GM23338 (cell line): ENCODE data around the gene RBM38. TPM values are rescaled to one million over a fixed set of nuclear protein-coding genes. Genes with fewer than 3 reads are reported as not detected.

Experiments
- ATAC-seq: fragments of 200-7000 bp; cut with Tn5 transposase; 3 replicates; pipeline ENCODE4 v1.9.1; 2020
- DNase-seq: peaks from one replicate; pipeline ENCODE4 v3.0.0-alpha.2; 2015; ENCODE audit warnings: low spot score
- H2AFZ ChIP-seq: fragments of 200-600 bp; sonication (generic); 2 replicates; pipeline ENCODE4 v1.8.0; 2016; ENCODE audit warnings: antibody characterized with exemption, mild to moderate bottlenecking, moderate library complexity
- H3F3A ChIP-seq: fragments of 200-600 bp; sonication (generic); replicated peaks from 2 replicates; pipeline ENCODE4 v1.8.0; 2017; ENCODE audit warnings: antibody characterized with exemption, mixed run types, low read depth
- H3K27ac ChIP-seq: fragments of 200-600 bp; sonication (generic); 2 replicates; pipeline ENCODE4 v1.6.1; 2016; ENCODE audit warnings: low read depth
- H3K27me3 ChIP-seq: fragments of 200-600 bp; sonication (generic); 2 replicates; pipeline ENCODE4 v1.8.0; 2016; ENCODE audit warnings: mild to moderate bottlenecking, mixed run types, moderate library complexity; ENCODE audit not compliant: insufficient read depth
- H3K36me3 ChIP-seq: fragments of 200-600 bp; sonication (generic); 2 replicates; pipeline ENCODE4 v1.8.0; 2016; ENCODE audit warnings: mild to moderate bottlenecking; ENCODE audit not compliant: insufficient read depth
- H3K4me1 ChIP-seq: fragments of 200-600 bp; sonication (generic); 2 replicates; pipeline ENCODE4 v1.8.0; 2016; ENCODE audit warnings: mild to moderate bottlenecking, moderate library complexity; ENCODE audit not compliant: insufficient read depth
- H3K4me2 ChIP-seq: fragments of 200-600 bp; sonication (generic); 2 replicates; pipeline ENCODE4 v1.7.1; 2017; ENCODE audit warnings: mixed run types
- H3K4me3 ChIP-seq: fragments of 200-600 bp; sonication (generic); 2 replicates; pipeline ENCODE4 v1.6.1; 2016; ENCODE audit warnings: mixed run types
- H3K79me2 ChIP-seq: fragments of 200-600 bp; sonication (generic); replicated peaks from 2 replicates; pipeline ENCODE4 v1.8.0; 2017; ENCODE audit warnings: mild to moderate bottlenecking; ENCODE audit not compliant: insufficient read depth
- H3K9me2 ChIP-seq: fragments of 200-600 bp; sonication (generic); 2 replicates; pipeline ENCODE4 v1.8.0; 2017; ENCODE audit not compliant: insufficient read depth
- H4K20me1 ChIP-seq: fragments of 200-600 bp; sonication (generic); replicated peaks from 2 replicates; pipeline ENCODE4 v1.8.0; 2017; ENCODE audit warnings: mild to moderate bottlenecking; ENCODE audit not compliant: insufficient read depth
- H3K27ac Mint-ChIP-seq: 2 replicates; pipeline ENCODE4 v1.8.0; 2020; ENCODE audit warnings: inconsistent platforms, mild to moderate bottlenecking, moderate library complexity, mixed read lengths
- H3K27me3 Mint-ChIP-seq: 3 replicates; pipeline ENCODE4 v1.8.0; 2022; ENCODE audit warnings: low read depth, mild to moderate bottlenecking, moderate library complexity, mixed read lengths, inconsistent platforms; ENCODE audit not compliant: insufficient read depth, poor library complexity
- H3K36me3 Mint-ChIP-seq: 3 replicates; pipeline ENCODE4 v1.8.0; 2021; ENCODE audit warnings: low read depth, mild to moderate bottlenecking, inconsistent platforms, moderate library complexity, mixed read lengths
- H3K4me1 Mint-ChIP-seq: 3 replicates; pipeline ENCODE4 v1.8.0; 2020; ENCODE audit warnings: mild to moderate bottlenecking, inconsistent platforms, mixed read lengths
- H3K4me3 Mint-ChIP-seq: 3 replicates; pipeline ENCODE4 v1.8.0; 2021; ENCODE audit warnings: moderate library complexity, mild to moderate bottlenecking, inconsistent platforms, mixed read lengths
- H3K9me3 Mint-ChIP-seq: 3 replicates; pipeline ENCODE4 v1.8.0; 2020; ENCODE audit warnings: moderate library complexity, mild to moderate bottlenecking, inconsistent platforms, mixed read lengths
- CTCF ChIP-seq, 2 experiments: fragments of 200-600 bp in 1 of 2; sonication (generic) in 1 of 2; conservative IDR thresholded peaks; 2 replicates each; pipeline versions ENCODE4 v1.5.1 to v1.6.1; 2016 to 2017; ENCODE audit warnings: antibody characterized with exemption in 2 of 2, low read depth in 2 of 2, mild to moderate bottlenecking in 2 of 2, moderate library complexity in 1 of 2
- EZH2 ChIP-seq: fragments of 200-600 bp; sonication (generic); IDR thresholded peaks from one replicate; pipeline ENCODE4 v1.8.0; 2017; ENCODE audit warnings: antibody characterized with exemption, mild to moderate bottlenecking, low read depth; ENCODE audit not compliant: unreplicated experiment
- EZH2phosphoT487 ChIP-seq: fragments of 200-600 bp; sonication (generic); IDR thresholded peaks from one replicate; pipeline ENCODE4 v1.8.1; 2018; ENCODE audit warnings: antibody characterized with exemption; ENCODE audit not compliant: unreplicated experiment
- JUNB ChIP-seq: IDR thresholded peaks from one replicate; pipeline ENCODE4 v1.6.1; 2016; ENCODE audit warnings: antibody characterized with exemption; ENCODE audit not compliant: unreplicated experiment
- NANOG ChIP-seq: IDR thresholded peaks from 2 replicates; pipeline ENCODE4 v1.6.1; 2016; ENCODE audit warnings: antibody characterized with exemption, borderline replicate concordance
- POLR2AphosphoS5 ChIP-seq: IDR thresholded peaks from 2 replicates; pipeline ENCODE4 v1.6.1; 2016; ENCODE audit warnings: antibody characterized with exemption, low read depth
- REST ChIP-seq: IDR thresholded peaks from one replicate; pipeline ENCODE4 v1.6.1; 2018; ENCODE audit warnings: antibody characterized with exemption; ENCODE audit not compliant: unreplicated experiment
- STAT1 ChIP-seq: IDR thresholded peaks from one replicate; pipeline ENCODE4 v1.6.1; 2016; ENCODE audit warnings: antibody characterized with exemption; ENCODE audit not compliant: unreplicated experiment
- ZNF331 ChIP-seq: fragments of 250-450 bp; sonication (Bioruptor Pico); IDR thresholded peaks from 2 replicates; pipeline ENCODE4 v1.5.0; 2020; ENCODE audit warnings: low read depth, mild to moderate bottlenecking, moderate library complexity
- ZNF462 ChIP-seq: fragments of 250-450 bp; sonication (Bioruptor Pico); IDR thresholded peaks from 2 replicates; pipeline ENCODE4 v1.5.0; 2020; ENCODE audit warnings: mild to moderate bottlenecking, moderate library complexity
- polyA plus RNA-seq: library from polyadenylated mRNA; unstranded; fragments of >200 nt; fragmentation: Nextera tagmentation; extraction: Ambion mirVana; gene quantifications from 2 replicates; pipeline ENCODE4 v1.2.1, GENCODE V29; 2016
- total RNA-seq: library from RNA; depleted of rRNA; stranded (reverse); fragments of >200 nt; shearing (Covaris generic); gene quantifications from 2 replicates; pipeline ENCODE4 v1.2.3, GENCODE V29; 2014

RBM38 gene
- total and polyA plus RNA-seq, 2 experiments from 2014 or later = 22.9 to 80.5 TPM

- H3K4me3 ChIP-seq = no peak overlapping the region
- H3K79me2 ChIP-seq = no peaks in the 10 kb centered on the region; the same call in 1 of the 2 replicates
- no peak overlapping the region for H3K4me3 Mint-ChIP-seq
- peaks cover 60% of the 10 kb centered on the region for H3K36me3 Mint-ChIP-seq
- peaks cover 16% of the 10 kb centered on the region for H3K27me3 Mint-ChIP-seq
- H4K20me1 ChIP-seq = peaks cover 15% of the 10 kb centered on the region
- H3K9me3 Mint-ChIP-seq = no peaks in the 10 kb centered on the region
- H3K36me3 ChIP-seq = peaks cover 24% of the 10 kb centered on the region; the same call in 1 of the 2 replicates
- H3K27me3 ChIP-seq = no peaks in the 10 kb centered on the region
- TF ChIP-seq NANOG (no peak), POLR2AphosphoS5 (no peak), ZNF462 (CRISPR knock-in tag) (no peak), REST (no peak), EZH2 (no peak), CTCF (conservative IDR thresholded peaks at IDR 0.05; ENCODE audit: low read depth in 2 of 2) (no peak), STAT1 (no peak), EZH2phosphoT487 (no peak), ZNF331 (CRISPR knock-in tag) (no peak), JUNB (no peak)
- no peaks in the 10 kb centered on the region for H3K9me2 ChIP-seq
- no peak overlapping the region for H2AFZ ChIP-seq
- no peak overlapping the region for H3K4me2 ChIP-seq
- H3K27ac ChIP-seq = no peak overlapping the region
- ATAC-seq (no peak), DNase-seq (no peak)
- H3K4me1 Mint-ChIP-seq = peaks cover 15% of the 10 kb centered on the region
- H3K27ac Mint-ChIP-seq = no peak overlapping the region
- H3K4me1 ChIP-seq = peaks cover 4% of the 10 kb centered on the region
- H3F3A ChIP-seq = no peaks in the 10 kb centered on the region
Observed at GRCh38 chr20:57379263-57379647, 11.9 kb upstream of the RBM38 start.
